K562 (cell line): ENCODE results near the gene ZNF609. TPM values are rescaled to one million over a fixed set of nuclear protein-coding genes. Genes with fewer than 3 reads are reported as not detected.

Source experiments
- BACH1 ChIP-seq: fragments of 200-800 bp; sonication (Bioruptor generic); IDR thresholded peaks from 2 replicates; pipeline ENCODE4 v1.6.1; 2016; ENCODE audit warnings: missing genetic modification characterization, missing compliant biosample characterization
- BHLHE40 ChIP-seq: IDR thresholded peaks from 2 replicates; pipeline ENCODE4 v1.6.1; 2011; ENCODE audit warnings: low read length, improper control_type of control experiment
- CBX2 ChIP-seq: fragments of 200-600 bp; sonication (generic); IDR thresholded peaks from one replicate; pipeline ENCODE4 v1.6.1; 2012; ENCODE audit warnings: mild to moderate bottlenecking, low read length, inconsistent platforms; ENCODE audit not compliant: insufficient read depth, poor library complexity, severe bottlenecking
- CBX5 ChIP-seq: IDR thresholded peaks from 2 replicates; pipeline ENCODE4 v1.6.1; 2014; ENCODE audit warnings: low read depth, borderline replicate concordance
- DPF2 ChIP-seq: fragments of 450-650 bp; IDR thresholded peaks from 2 replicates; pipeline ENCODE4 v1.6.1; 2016
- EP300 ChIP-seq: IDR thresholded peaks from 2 replicates; pipeline ENCODE4 v1.6.1; 2012; ENCODE audit warnings: low read length, improper control_type of control experiment
- FOS ChIP-seq: IDR thresholded peaks from 3 replicates; pipeline ENCODE4 v1.6.1; 2011; ENCODE audit not compliant: insufficient read length; ENCODE audit errors: extremely low read depth
- GATA2 ChIP-seq: sonication (generic); formaldehyde crosslinking; IDR thresholded peaks from 2 replicates; pipeline ENCODE4 v1.4.0; 2020; ENCODE audit warnings: mild to moderate bottlenecking, missing genetic modification reagents
- HCFC1 ChIP-seq: IDR thresholded peaks from 2 replicates; pipeline ENCODE4 v1.6.1; 2012; ENCODE audit warnings: low read depth, low read length, improper control_type of control experiment
- HDAC1 ChIP-seq, 2 experiments: fragments of 450-650 bp; IDR thresholded peaks; 2 replicates each; pipeline ENCODE4 v1.6.1; 2016 to 2017; ENCODE audit warnings: inconsistent platforms in 1 of 2, mild to moderate bottlenecking in 1 of 2, moderate library complexity in 1 of 2
- HSF4 ChIP-seq: fragments of 250-450 bp; sonication (Bioruptor Pico); IDR thresholded peaks from 2 replicates; pipeline ENCODE4 v2.1.2; 2022; ENCODE audit warnings: mild to moderate bottlenecking, moderate library complexity, borderline replicate concordance
- NEUROD1 ChIP-seq: fragments of 150-350 bp; IDR thresholded peaks from 2 replicates; pipeline ENCODE4 v1.6.1; 2014; ENCODE audit warnings: borderline replicate concordance, low read length, low read depth; ENCODE audit not compliant: partially characterized antibody
- SAP30 ChIP-seq: fragments of 200-600 bp; sonication (generic); IDR thresholded peaks from 2 replicates; pipeline ENCODE4 v1.6.1; 2012; ENCODE audit warnings: borderline replicate concordance, low read depth, mild to moderate bottlenecking, moderate library complexity, low read length, control low read depth, inconsistent platforms; ENCODE audit not compliant: insufficient read depth, poor library complexity, severe bottlenecking
- SETDB1 ChIP-seq: IDR thresholded peaks from one replicate; pipeline ENCODE4 v1.6.1; 2012; ENCODE audit warnings: low read length, control low read depth, inconsistent platforms
- SP2 ChIP-seq: IDR thresholded peaks from 2 replicates; pipeline ENCODE4 v1.6.1; 2011; ENCODE audit warnings: mild to moderate bottlenecking, low read depth, low read length, moderate library complexity; ENCODE audit not compliant: poor library complexity, severe bottlenecking; ENCODE audit errors: extremely low read depth
- SRSF7 ChIP-seq: fragments of 200-400 bp; formaldehyde crosslinking; optimal IDR thresholded peaks from 2 replicates; pipeline ENCODE3; 2017; ENCODE audit warnings: mild to moderate bottlenecking, low read depth, low read length
- STAT5A ChIP-seq: IDR thresholded peaks from 2 replicates; pipeline ENCODE4 v1.6.1; 2012; ENCODE audit warnings: low read length, inconsistent platforms, borderline replicate concordance
- U2AF1 ChIP-seq: fragments of 200-400 bp; formaldehyde crosslinking; optimal IDR thresholded peaks from 2 replicates; pipeline ENCODE3; 2017; ENCODE audit warnings: mild to moderate bottlenecking, low read depth, low read length, moderate library complexity
- ZC3H4 ChIP-seq: sonication (generic); formaldehyde crosslinking; IDR thresholded peaks from 2 replicates; pipeline ENCODE4 v1.9.0; 2021; ENCODE audit warnings: missing genetic modification reagents, borderline replicate concordance
- ZNF431 ChIP-seq: sonication (generic); formaldehyde crosslinking; IDR thresholded peaks from 2 replicates; pipeline ENCODE4 v1.8.0; 2022; ENCODE audit warnings: mild to moderate bottlenecking, missing genetic modification reagents
- ZNF699 ChIP-seq: fragments of 250-450 bp; sonication (Bioruptor Pico); IDR thresholded peaks from 2 replicates; pipeline ENCODE4 v1.8.0; 2021; ENCODE audit warnings: mild to moderate bottlenecking, moderate library complexity; ENCODE audit not compliant: insufficient replicate concordance
- polyA plus RNA-seq, 8 experiments: library from polyadenylated mRNA; depleted of rRNA in 4 of 8; stranded (reverse) in 5 of 8; unstranded in 3 of 8; fragments of >200 nt; fragmentation: Nextera tagmentation in 2 of 8; fragmentation: Illumina TruSeq in 1 of 8; extraction: Ambion mirVana in 2 of 8; extraction: Trizol in 1 of 8; gene quantifications; 2 replicates each; pipeline versions ENCODE4 v1.2.1 to v1.2.3, GENCODE V29; 2011 to 2014; ENCODE audit warnings: inconsistent platforms in 1 of 8, missing spikeins in 1 of 8
- total RNA-seq, 7 experiments: library from RNA; depleted of rRNA in 6 of 7; stranded (reverse); fragments of >200 nt in 6 of 7; fragmentation: Illumina TruSeq in 2 of 7; extraction: Trizol in 2 of 7; gene quantifications; 2 replicates each; pipeline versions ENCODE4 v1.2.1 to v1.2.3, GENCODE V29; 2011 to 2021; ENCODE audit warnings: low replicate concordance in 1 of 7
- TF ChIP-seq, protein P1 (sequence below): sonication (generic); formaldehyde crosslinking; IDR thresholded peaks from 2 replicates; pipeline ENCODE4 v1.8.1; 2023; ENCODE audit warnings: mild to moderate bottlenecking, missing genetic modification reagents
- TF ChIP-seq, protein P2 (sequence below), 3 experiments: IDR thresholded peaks in 2 of 3; conservative IDR thresholded peaks in 1 of 3; 2 replicates each; pipeline ENCODE4 v1.5.1; 2011 to 2012; ENCODE audit warnings: low read length in 3 of 3, mild to moderate bottlenecking in 3 of 3, control low read depth in 2 of 3, improper control_type of control experiment in 1 of 3, inconsistent platforms in 1 of 3, low read depth in 1 of 3, mixed read lengths in 1 of 3, moderate library complexity in 1 of 3; ENCODE audit not compliant: insufficient read depth in 2 of 3
- TF ChIP-seq, protein P3 (sequence below), 2 experiments: IDR thresholded peaks; 2 replicates each; pipeline ENCODE4 v1.6.1; 2012; ENCODE audit warnings: improper control_type of control experiment in 2 of 2, low read depth in 2 of 2, low read length in 2 of 2, borderline replicate concordance in 1 of 2

ZNF609 gene
- total and polyA plus RNA-seq, 9 of the 15 experiments (the other 6 are each of a cell fraction or from before 2014, with no cell fraction given): 3.0 to 38.7 (median 17.8) TPM

DNA sequence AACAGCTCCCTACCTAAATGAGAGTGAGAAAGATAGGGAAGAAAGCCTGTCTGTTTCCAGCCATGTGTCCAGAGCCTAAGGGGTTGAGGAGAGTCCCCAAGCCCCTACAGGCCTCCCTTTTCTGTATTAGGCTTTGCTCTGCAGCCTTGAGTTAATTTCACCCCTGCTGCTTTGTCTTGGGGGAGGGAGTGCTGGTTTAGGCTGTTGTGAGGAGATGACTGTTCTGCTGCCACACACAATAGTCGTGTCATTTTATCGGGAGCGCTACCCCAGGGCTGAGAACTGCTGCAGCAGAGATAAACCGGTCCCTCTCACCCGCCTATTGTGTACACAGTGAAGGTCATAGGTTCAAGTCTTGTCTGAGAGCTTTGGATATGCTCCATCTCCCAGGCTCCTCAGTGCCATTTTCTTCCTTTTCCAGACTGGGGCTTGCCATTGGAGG lies 1.4 kb downstream of the ZNF609 start (continued):
- TF ChIP-seq, protein P1, sequence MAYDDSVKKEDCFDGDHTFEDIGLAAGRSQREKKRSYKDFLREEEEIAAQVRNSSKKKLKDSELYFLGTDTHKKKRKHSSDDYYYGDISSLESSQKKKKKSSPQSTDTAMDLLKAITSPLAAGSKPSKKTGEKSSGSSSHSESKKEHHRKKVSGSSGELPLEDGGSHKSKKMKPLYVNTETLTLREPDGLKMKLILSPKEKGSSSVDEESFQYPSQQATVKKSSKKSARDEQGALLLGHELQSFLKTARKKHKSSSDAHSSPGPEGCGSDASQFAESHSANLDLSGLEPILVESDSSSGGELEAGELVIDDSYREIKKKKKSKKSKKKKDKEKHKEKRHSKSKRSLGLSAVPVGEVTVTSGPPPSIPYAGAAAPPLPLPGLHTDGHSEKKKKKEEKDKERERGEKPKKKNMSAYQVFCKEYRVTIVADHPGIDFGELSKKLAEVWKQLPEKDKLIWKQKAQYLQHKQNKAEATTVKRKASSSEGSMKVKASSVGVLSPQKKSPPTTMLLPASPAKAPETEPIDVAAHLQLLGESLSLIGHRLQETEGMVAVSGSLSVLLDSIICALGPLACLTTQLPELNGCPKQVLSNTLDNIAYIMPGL (CRISPR knock-in tag): no peak
- TF ChIP-seq, protein P2, sequence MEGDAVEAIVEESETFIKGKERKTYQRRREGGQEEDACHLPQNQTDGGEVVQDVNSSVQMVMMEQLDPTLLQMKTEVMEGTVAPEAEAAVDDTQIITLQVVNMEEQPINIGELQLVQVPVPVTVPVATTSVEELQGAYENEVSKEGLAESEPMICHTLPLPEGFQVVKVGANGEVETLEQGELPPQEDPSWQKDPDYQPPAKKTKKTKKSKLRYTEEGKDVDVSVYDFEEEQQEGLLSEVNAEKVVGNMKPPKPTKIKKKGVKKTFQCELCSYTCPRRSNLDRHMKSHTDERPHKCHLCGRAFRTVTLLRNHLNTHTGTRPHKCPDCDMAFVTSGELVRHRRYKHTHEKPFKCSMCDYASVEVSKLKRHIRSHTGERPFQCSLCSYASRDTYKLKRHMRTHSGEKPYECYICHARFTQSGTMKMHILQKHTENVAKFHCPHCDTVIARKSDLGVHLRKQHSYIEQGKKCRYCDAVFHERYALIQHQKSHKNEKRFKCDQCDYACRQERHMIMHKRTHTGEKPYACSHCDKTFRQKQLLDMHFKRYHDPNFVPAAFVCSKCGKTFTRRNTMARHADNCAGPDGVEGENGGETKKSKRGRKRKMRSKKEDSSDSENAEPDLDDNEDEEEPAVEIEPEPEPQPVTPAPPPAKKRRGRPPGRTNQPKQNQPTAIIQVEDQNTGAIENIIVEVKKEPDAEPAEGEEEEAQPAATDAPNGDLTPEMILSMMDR (IDR thresholded peaks at IDR 0.05 in 2 of 3, conservative IDR thresholded peaks at IDR 0.05 in 1 of 3; ENCODE audit: insufficient read depth in 2 of 3, low read depth in 1 of 3, low read length in 3 of 3): no peak
- peak; percentile 41; the same call in 1 of the 2 replicates for TF ChIP-seq BHLHE40
- TF ChIP-seq NEUROD1: no peak
- TF ChIP-seq U2AF1: no peak
- TF ChIP-seq SETDB1: no peak
- peak; percentile 92 for TF ChIP-seq DPF2
- no peak for TF ChIP-seq HCFC1
- TF ChIP-seq HDAC1 (IDR thresholded peaks at IDR 0.05): peak; percentile 30 to 76; a peak in 3 of 4 replicates
- TF ChIP-seq SP2: no peak
- peak; percentile 14 for TF ChIP-seq FOS
- TF ChIP-seq CBX5: no peak
- peak; percentile 87 for TF ChIP-seq EP300
- TF ChIP-seq STAT5A: peak; percentile 62; the same call in 1 of the 2 replicates
- TF ChIP-seq GATA2 (CRISPR knock-in tag): peak; percentile 74; the same call in 1 of the 2 replicates
- TF ChIP-seq SRSF7: no peak
- no peak for TF ChIP-seq ZNF431 (CRISPR knock-in tag)
- TF ChIP-seq SAP30: no peak
- no peak for TF ChIP-seq HSF4 (CRISPR knock-in tag)
- TF ChIP-seq ZC3H4 (CRISPR knock-in tag): no peak
- TF ChIP-seq, protein P3, sequence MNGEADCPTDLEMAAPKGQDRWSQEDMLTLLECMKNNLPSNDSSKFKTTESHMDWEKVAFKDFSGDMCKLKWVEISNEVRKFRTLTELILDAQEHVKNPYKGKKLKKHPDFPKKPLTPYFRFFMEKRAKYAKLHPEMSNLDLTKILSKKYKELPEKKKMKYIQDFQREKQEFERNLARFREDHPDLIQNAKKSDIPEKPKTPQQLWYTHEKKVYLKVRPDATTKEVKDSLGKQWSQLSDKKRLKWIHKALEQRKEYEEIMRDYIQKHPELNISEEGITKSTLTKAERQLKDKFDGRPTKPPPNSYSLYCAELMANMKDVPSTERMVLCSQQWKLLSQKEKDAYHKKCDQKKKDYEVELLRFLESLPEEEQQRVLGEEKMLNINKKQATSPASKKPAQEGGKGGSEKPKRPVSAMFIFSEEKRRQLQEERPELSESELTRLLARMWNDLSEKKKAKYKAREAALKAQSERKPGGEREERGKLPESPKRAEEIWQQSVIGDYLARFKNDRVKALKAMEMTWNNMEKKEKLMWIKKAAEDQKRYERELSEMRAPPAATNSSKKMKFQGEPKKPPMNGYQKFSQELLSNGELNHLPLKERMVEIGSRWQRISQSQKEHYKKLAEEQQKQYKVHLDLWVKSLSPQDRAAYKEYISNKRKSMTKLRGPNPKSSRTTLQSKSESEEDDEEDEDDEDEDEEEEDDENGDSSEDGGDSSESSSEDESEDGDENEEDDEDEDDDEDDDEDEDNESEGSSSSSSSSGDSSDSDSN (IDR thresholded peaks at IDR 0.05; ENCODE audit: borderline replicate concordance in 1 of 2, low read depth in 2 of 2, low read length in 2 of 2): 0 out of 4 replicates have a peak, but pooled peaks of 1 of the 2 experiments have one; percentile 18
- TF ChIP-seq CBX2: no peak
- TF ChIP-seq ZNF699 (CRISPR knock-in tag): no peak
- no peak; the same call in 1 of the 2 replicates for TF ChIP-seq BACH1 (tag)
